ENCODE results near the gene CHP2.

Gene CHP2

GRCh38 chr16:23726710-23727109 lies 28.1 kb upstream of the CHP2 start:
- Histone ChIP-seq H3K36me3 (replicated peaks; ENCODE audit: insufficient read depth, low read length) (no peaks in the 10 kb centered on the region), H3K4me3 (ENCODE audit: low read length) (no peak overlapping the region), H3K27ac (ENCODE audit: low read length) (no peak overlapping the region), H3K4me2 (ENCODE audit: low read depth, low read length) (no peak overlapping the region), H3K27me3 (replicated peaks; ENCODE audit: insufficient read depth, low read length) (no peaks in the 10 kb centered on the region), H3K9me3 (replicated peaks; ENCODE audit: insufficient read depth, low read length) (no peaks in the 10 kb centered on the region), H3K79me2 (ENCODE audit: low read length) (no peaks in the 10 kb centered on the region), H3F3A (ENCODE audit: insufficient read depth, low read length) (no peaks in the 10 kb centered on the region), H4K20me1 (ENCODE audit: insufficient read depth, low read length) (no peaks in the 10 kb centered on the region), H3K9me2 (replicated peaks; ENCODE audit: insufficient read depth, low read length) (no peaks in the 10 kb centered on the region), H3K4me1 (ENCODE audit: low read length) (no peaks in the 10 kb centered on the region), H3K9ac (ENCODE audit: low read length) (no peak overlapping the region), H2AFZ (ENCODE audit: low read length) (no peak overlapping the region)
- no peak for DNase-seq
- TF ChIP-seq EZH2 (optimal IDR thresholded peaks at IDR 0.05; ENCODE audit: low read depth, low read length) (no peak), CTCF (IDR thresholded peaks at IDR 0.05; ENCODE audit: low read length) (no peak), EZH2phosphoT487 (IDR thresholded peaks at IDR 0.05; ENCODE audit: low read length) (no peak)

GRCh38 chr16:23728112-23728477 lies 26.7 kb upstream of the CHP2 start:
- H3K4me2 ChIP-seq (ENCODE audit: low read depth, low read length) = no peak overlapping the region; the same call in 1 of the 2 replicates
- TF ChIP-seq EZH2phosphoT487 (IDR thresholded peaks at IDR 0.05; ENCODE audit: low read length) = no peak
- TF ChIP-seq CTCF (IDR thresholded peaks at IDR 0.05; ENCODE audit: low read length) = no peak
- no peak for TF ChIP-seq EZH2 (optimal IDR thresholded peaks at IDR 0.05; ENCODE audit: low read depth, low read length)
- H3K27me3 ChIP-seq (replicated peaks; ENCODE audit: insufficient read depth, low read length) = no peaks in the 10 kb centered on the region
- H3K27ac ChIP-seq (ENCODE audit: low read length) = no peak overlapping the region
- no peaks in the 10 kb centered on the region for H3F3A ChIP-seq (ENCODE audit: insufficient read depth, low read length)
- no peaks in the 10 kb centered on the region for H3K9me3 ChIP-seq (replicated peaks; ENCODE audit: insufficient read depth, low read length)
- no peaks in the 10 kb centered on the region for H3K79me2 ChIP-seq (ENCODE audit: low read length)
- H3K36me3 ChIP-seq (replicated peaks; ENCODE audit: insufficient read depth, low read length) = no peaks in the 10 kb centered on the region
- no peak overlapping the region; the same call in 1 of the 2 replicates for H3K4me3 ChIP-seq (ENCODE audit: low read length)
- no peaks in the 10 kb centered on the region for H3K4me1 ChIP-seq (ENCODE audit: low read length)
- H3K9me2 ChIP-seq (replicated peaks; ENCODE audit: insufficient read depth, low read length) = no peaks in the 10 kb centered on the region
- no peaks in the 10 kb centered on the region for H4K20me1 ChIP-seq (ENCODE audit: insufficient read depth, low read length)
- no peak for DNase-seq
- peak overlapping the region; percentile 67 for H2AFZ ChIP-seq (ENCODE audit: low read length)
- H3K9ac ChIP-seq (ENCODE audit: low read length) = no peak overlapping the region

GRCh38 chr16:23729503-23730424 lies 25.1 kb upstream of the CHP2 start:
- H3K27ac ChIP-seq (ENCODE audit: low read length) = no peak overlapping the region
- H4K20me1 ChIP-seq (ENCODE audit: insufficient read depth, low read length) = no peaks in the 10 kb centered on the region
- no peaks in the 10 kb centered on the region for H3F3A ChIP-seq (ENCODE audit: insufficient read depth, low read length)
- H3K4me2 ChIP-seq (ENCODE audit: low read depth, low read length) = no peak overlapping the region
- no peaks in the 10 kb centered on the region for H3K79me2 ChIP-seq (ENCODE audit: low read length)
- H3K9ac ChIP-seq (ENCODE audit: low read length) = no peak overlapping the region
- H2AFZ ChIP-seq (ENCODE audit: low read length) = no peak overlapping the region
- no peaks in the 10 kb centered on the region for H3K36me3 ChIP-seq (replicated peaks; ENCODE audit: insufficient read depth, low read length)
- H3K4me3 ChIP-seq (ENCODE audit: low read length) = no peak overlapping the region
- H3K4me1 ChIP-seq (ENCODE audit: low read length) = no peaks in the 10 kb centered on the region
- DNase-seq = no peak
- TF ChIP-seq EZH2 (optimal IDR thresholded peaks at IDR 0.05; ENCODE audit: low read depth, low read length) (no peak), EZH2phosphoT487 (IDR thresholded peaks at IDR 0.05; ENCODE audit: low read length) (no peak), CTCF (IDR thresholded peaks at IDR 0.05; ENCODE audit: low read length) (no peak)
- H3K27me3 ChIP-seq (replicated peaks; ENCODE audit: insufficient read depth, low read length) = no peaks in the 10 kb centered on the region
- no peaks in the 10 kb centered on the region for H3K9me2 ChIP-seq (replicated peaks; ENCODE audit: insufficient read depth, low read length)
- H3K9me3 ChIP-seq (replicated peaks; ENCODE audit: insufficient read depth, low read length) = no peaks in the 10 kb centered on the region
